Endothelial cell (in vitro differentiated cells): ENCODE results near the gene ZBTB37. TPM values are rescaled to one million over a fixed set of nuclear protein-coding genes. Genes with fewer than 3 reads are reported as not detected.
"Not testable (repeated sequence)": the region's sequence is repeated elsewhere in the genome, so short reads cannot be mapped to it uniquely, and the experiment has no call there.

Source experiments
- DNase-seq: peaks from one replicate; pipeline ENCODE4 v3.0.0; 2021; ENCODE audit warnings: low spot score
- H3K27ac Mint-ChIP-seq: one replicate; pipeline ENCODE4 v1.8.0; 2021; ENCODE audit warnings: mixed read lengths, inconsistent platforms; ENCODE audit not compliant: unreplicated experiment
- H3K27me3 Mint-ChIP-seq: one replicate; pipeline ENCODE4 v1.8.0; 2021; ENCODE audit warnings: mild to moderate bottlenecking, moderate library complexity, mixed read lengths, inconsistent platforms; ENCODE audit not compliant: unreplicated experiment
- H3K36me3 Mint-ChIP-seq: one replicate; pipeline ENCODE4 v1.8.0; 2021; ENCODE audit warnings: mild to moderate bottlenecking, low read depth, mixed read lengths, inconsistent platforms; ENCODE audit not compliant: unreplicated experiment
- H3K4me1 Mint-ChIP-seq: one replicate; pipeline ENCODE4 v1.8.0; 2021; ENCODE audit warnings: mild to moderate bottlenecking, mixed read lengths, inconsistent platforms; ENCODE audit not compliant: unreplicated experiment
- H3K4me3 Mint-ChIP-seq: one replicate; pipeline ENCODE4 v1.8.0; 2021; ENCODE audit warnings: mild to moderate bottlenecking, mixed read lengths, inconsistent platforms; ENCODE audit not compliant: unreplicated experiment
- H3K9me3 Mint-ChIP-seq: one replicate; pipeline ENCODE4 v1.8.0; 2021; ENCODE audit warnings: mixed read lengths, inconsistent platforms; ENCODE audit not compliant: unreplicated experiment
- total RNA-seq: library from RNA; stranded (reverse); fragmentation: NEBNext Ultra II Directional; extraction: Animal tissue kit (Norgen Biotek cat#: 25700); gene quantifications from one replicate; pipeline ENCODE4 v1.2.1, GENCODE V29; 2021; ENCODE audit not compliant: unreplicated experiment
- TF ChIP-seq, protein P1 (sequence below): fragments of 200-600 bp; sonication (generic); IDR thresholded peaks from one replicate; pipeline ENCODE4 v1.5.0; 2021; ENCODE audit warnings: antibody characterized with exemption; ENCODE audit not compliant: unreplicated experiment

The ZBTB37 gene
- total RNA-seq, 1 donor from 2014 or later = 10.1 TPM

DNA sequence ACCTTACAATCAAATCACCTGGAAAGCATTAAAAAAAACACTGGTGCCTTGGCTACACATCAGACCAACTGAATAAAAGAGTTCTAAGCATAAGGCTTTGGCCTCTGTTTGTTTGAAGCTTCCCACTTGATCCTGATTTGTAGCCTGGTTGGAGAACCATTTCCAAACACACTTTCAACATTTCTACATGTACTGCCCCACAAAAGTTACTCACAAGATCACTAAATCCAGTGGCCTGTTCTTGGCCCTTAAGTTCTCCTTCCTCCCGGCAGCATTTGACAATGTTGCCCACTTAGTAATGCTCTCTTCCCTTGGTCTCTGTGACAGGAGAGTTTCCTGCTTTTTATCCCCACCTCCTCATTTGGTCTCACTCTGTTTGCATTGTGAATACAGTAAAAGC is 12.2 kb upstream of the ZBTB37 start:
- H3K4me3 Mint-ChIP-seq = peak overlapping the region; percentile 39
- peaks cover 30% of the 10 kb centered on the region for H3K36me3 Mint-ChIP-seq
- TF ChIP-seq, protein P1, sequence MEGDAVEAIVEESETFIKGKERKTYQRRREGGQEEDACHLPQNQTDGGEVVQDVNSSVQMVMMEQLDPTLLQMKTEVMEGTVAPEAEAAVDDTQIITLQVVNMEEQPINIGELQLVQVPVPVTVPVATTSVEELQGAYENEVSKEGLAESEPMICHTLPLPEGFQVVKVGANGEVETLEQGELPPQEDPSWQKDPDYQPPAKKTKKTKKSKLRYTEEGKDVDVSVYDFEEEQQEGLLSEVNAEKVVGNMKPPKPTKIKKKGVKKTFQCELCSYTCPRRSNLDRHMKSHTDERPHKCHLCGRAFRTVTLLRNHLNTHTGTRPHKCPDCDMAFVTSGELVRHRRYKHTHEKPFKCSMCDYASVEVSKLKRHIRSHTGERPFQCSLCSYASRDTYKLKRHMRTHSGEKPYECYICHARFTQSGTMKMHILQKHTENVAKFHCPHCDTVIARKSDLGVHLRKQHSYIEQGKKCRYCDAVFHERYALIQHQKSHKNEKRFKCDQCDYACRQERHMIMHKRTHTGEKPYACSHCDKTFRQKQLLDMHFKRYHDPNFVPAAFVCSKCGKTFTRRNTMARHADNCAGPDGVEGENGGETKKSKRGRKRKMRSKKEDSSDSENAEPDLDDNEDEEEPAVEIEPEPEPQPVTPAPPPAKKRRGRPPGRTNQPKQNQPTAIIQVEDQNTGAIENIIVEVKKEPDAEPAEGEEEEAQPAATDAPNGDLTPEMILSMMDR = no peak
- peak overlapping the region; percentile 97 for H3K27ac Mint-ChIP-seq
- no peak for DNase-seq
- no peaks in the 10 kb centered on the region for H3K27me3 Mint-ChIP-seq
- no peaks in the 10 kb centered on the region for H3K9me3 Mint-ChIP-seq
- peaks cover 33% of the 10 kb centered on the region for H3K4me1 Mint-ChIP-seq

DNA sequence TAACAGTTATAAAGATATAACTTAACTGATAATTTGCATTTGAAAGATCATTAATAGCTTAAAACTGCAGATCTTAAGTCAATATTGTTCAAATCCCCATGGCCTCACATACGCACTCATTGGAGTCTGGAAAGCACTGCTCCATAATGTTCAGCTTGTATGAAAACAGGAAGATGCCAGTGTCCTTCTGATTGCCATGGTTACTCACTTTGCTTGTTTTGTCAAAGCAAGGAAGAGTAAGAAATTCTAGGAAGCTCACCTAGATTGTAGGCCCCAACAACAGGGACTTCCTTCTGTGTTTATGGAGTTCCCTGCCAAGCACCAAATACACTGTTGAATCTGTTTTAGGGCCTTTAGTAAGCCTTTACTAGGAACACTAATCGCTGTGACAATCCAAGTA is 11.3 kb upstream of the ZBTB37 start:
- Mint-ChIP-seq H3K4me3 (no peak overlapping the region), H3K9me3 (no peaks in the 10 kb centered on the region), H3K27me3 (no peaks in the 10 kb centered on the region), H3K36me3 (peaks cover 31% of the 10 kb centered on the region), H3K4me1 (peaks cover 33% of the 10 kb centered on the region), H3K27ac (peak overlapping the region; percentile 97)
- DNase-seq = peak; percentile 18
- TF ChIP-seq, protein P1 = no peak

DNA sequence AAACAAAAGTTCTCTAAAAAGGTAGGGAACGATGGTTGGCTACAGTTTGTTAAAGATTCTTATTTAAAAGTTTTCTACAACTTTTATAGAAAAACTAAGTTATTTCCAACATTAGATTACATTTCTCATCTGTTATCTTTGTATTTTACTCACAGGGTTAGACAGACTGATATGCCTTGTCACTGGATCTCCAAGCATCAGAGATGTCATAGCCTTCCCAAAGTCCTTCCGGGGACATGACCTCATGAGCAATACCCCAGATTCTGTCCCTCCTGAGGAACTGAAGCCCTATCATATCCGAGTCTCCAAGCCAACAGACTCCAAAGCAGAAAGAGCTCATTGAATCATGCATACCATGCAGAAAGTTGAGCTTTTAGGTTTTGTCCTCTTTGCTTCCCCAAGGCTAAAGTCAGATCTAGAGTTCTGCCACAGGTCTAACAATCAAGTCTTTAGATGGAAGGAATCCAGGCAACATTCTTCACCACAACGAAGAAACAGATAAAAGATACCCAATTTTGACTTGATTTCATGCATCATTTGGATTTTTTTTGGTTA is 10.7 kb upstream of the ZBTB37 start:
- no peaks in the 10 kb centered on the region for H3K27me3 Mint-ChIP-seq
- H3K27ac Mint-ChIP-seq = peak overlapping the region; percentile 97
- DNase-seq = no peak
- peaks cover 31% of the 10 kb centered on the region for H3K36me3 Mint-ChIP-seq
- no peak overlapping the region for H3K4me3 Mint-ChIP-seq
- no peaks in the 10 kb centered on the region for H3K9me3 Mint-ChIP-seq
- TF ChIP-seq, protein P1 = no peak
- peaks cover 33% of the 10 kb centered on the region for H3K4me1 Mint-ChIP-seq

DNA sequence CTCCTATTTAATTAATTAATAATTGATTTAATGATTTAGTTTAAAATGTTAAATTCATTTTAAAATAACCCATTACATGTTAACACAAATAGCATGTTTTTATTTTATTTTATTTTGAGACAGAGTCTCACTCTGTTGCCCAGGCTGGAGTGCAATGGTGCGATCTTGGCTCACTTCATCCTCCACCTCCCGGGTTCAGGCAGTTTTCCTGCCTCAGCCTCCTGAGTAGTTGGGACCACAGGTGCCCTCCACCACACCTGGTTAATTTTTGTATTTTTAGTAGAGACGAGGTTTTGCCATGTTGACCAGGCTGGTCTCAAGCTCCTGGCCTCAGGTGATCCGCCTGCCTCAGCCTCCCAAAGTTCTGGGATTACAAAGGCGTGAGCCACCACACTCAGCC is 8.6 kb upstream of the ZBTB37 start:
- not testable (repeated sequence) for H3K27ac Mint-ChIP-seq, H3K27me3 Mint-ChIP-seq, H3K4me3 Mint-ChIP-seq, H3K9me3 Mint-ChIP-seq, DNase-seq
- peaks cover 21% of the 10 kb centered on the region for H3K4me1 Mint-ChIP-seq
- H3K36me3 Mint-ChIP-seq = peaks cover 31% of the 10 kb centered on the region

DNA sequence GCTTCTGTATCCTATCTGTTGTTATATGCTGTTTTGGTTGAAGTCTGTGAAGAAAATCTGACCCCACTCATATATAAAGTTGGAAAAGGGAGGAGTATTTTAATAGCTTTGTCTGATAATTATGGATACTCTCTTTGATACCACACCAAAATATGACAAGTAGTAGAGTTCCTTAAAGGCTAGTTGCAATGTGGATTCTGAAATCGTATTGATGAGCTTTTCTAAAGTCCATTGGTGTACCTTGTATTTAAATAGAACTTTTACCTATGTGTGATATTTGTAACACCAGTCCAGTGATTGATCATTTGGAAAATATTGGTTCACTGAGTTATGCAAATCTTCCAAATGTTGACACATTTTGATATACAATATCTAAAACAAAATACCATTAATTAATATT is 8.1 kb upstream of the ZBTB37 start:
- H3K27me3 Mint-ChIP-seq = peaks cover 3% of the 10 kb centered on the region
- TF ChIP-seq, protein P1 = no peak
- no peak overlapping the region for H3K4me3 Mint-ChIP-seq
- peak overlapping the region; percentile 22 for H3K27ac Mint-ChIP-seq
- no peak for DNase-seq
- peaks cover 30% of the 10 kb centered on the region for H3K36me3 Mint-ChIP-seq
- H3K4me1 Mint-ChIP-seq = peaks cover 21% of the 10 kb centered on the region
- no peaks in the 10 kb centered on the region for H3K9me3 Mint-ChIP-seq
